Stimulated activated CD8-positive, alpha-beta memory T cell treated with anti-CD3 and anti-CD28 coated beads, Interleukin-4, amount 100 ng/mL, for 1 hour (primary cell): Measurements from ENCODE around the gene SCN5A.

Experiments
- DNase-seq, 2 donors: peaks; one replicate each; pipeline ENCODE4 v3.0.0-alpha.2; 2020; ENCODE audit warnings: low read depth in 2 of 2, low spot score in 1 of 2

SCN5A gene

DNA sequence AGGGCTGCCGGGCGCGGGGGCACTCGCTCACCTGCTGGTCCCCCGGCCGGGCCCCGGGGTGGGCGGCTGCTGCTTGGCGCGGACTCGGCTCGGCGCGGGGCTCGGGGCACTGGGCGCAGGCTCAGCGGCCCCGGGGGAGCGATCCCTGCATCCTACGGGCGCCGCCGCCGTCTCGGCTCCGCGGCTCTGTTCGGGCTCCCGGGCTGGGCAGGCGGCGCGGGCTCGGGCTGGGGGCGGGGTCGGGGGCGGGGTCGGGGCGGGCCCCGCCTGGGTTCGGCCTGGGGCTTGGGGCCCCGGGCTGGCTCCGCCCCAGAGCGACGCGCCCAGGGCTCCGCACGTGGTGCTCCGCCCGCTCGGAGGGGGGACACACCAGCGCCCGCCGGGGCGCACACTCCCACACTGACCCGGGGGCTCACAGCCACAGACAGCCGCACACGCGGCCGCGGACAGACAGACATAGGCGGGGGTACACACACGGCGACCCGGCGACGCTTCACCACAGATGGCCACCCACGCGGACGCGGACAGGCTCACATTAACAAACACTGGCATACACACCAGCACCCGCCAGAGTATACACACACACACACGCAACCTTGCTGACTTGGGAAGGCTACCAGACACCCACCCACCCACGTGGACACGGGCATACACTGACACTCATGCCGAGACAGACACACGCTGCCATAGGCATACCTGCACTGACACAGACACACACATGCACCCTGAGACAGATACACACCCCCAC, at the start of gene SCN5A:
TSS of gene SCN5A (minus strand) at position 188 of the 748 bp plus-strand sequence. CDS start 16,380 bp downstream, outside the sequence.
- DNase-seq = peak in 1 of 2 donors; percentile 11

DNA sequence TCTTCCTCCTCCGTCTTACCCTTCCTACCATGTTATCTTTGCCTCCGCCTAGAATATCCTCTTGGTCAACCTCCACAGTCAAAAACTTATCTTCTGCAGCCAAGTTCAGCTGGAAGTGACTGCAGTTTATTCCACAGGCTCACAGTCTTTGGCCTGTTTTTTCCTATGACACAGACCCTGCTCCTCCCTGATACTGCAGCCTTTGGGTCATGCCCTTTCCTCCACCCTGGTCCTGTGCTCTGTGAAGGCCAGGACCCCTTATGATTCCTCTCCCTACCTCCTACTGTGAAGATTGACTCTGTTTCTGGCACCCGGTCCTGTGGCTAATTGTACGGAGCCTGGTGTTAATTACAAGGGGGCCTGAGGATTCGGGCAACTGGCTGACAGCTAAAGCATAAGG, 49.3 kb upstream of the SCN5A start:
- DNase-seq = no peak

DNA sequence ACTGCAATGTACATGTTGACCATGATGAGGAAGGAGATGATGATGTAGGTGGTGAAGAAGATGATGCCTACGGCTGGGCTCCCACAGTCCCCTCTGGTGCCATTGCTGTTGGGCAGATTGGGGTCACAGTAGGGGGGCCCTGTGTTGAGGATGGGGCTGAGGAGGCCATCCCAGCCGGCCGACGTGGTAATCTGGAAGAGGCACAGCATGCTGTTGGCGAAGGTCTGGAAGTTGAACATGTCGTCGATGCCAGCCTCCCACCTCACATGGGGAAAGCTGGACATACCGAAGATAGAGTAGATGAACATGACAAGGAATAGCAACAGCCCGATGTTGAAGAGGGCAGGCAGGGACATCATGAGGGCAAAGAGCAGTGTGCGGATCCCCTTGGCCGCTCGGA, 48.6 kb upstream of the SCN5A start:
- no peak for DNase-seq

- DNase-seq = no peak
Measured at GRCh38 chr3:38696034-38696433, 46.5 kb upstream of the SCN5A start.

DNA sequence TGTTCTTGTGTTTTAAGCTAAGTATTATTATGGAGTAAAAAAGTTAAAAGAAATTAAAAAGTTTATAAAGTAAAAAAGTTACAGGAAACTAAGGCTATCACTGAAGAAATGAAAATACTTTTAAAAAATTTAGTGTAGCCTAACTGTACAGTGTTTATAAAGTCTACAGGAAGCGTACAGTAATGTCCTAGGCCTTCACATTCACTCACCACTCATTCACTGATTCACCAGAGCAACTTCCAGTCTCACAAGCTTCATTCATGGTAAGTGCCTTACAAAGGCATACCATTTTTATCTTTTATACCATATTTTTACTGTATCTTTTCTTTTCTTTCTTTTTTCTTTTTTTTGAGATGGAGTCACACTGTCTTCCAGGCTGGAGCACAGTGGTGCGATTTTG, 40.7 kb upstream of the SCN5A start:
- DNase-seq = no peak

GRCh38 chr3:38689774-38690173, 40.3 kb upstream of the SCN5A start:
- DNase-seq = no peak

- no peak for DNase-seq
Measured at GRCh38 chr3:38689346-38689745, 39.9 kb upstream of the SCN5A start.

DNA sequence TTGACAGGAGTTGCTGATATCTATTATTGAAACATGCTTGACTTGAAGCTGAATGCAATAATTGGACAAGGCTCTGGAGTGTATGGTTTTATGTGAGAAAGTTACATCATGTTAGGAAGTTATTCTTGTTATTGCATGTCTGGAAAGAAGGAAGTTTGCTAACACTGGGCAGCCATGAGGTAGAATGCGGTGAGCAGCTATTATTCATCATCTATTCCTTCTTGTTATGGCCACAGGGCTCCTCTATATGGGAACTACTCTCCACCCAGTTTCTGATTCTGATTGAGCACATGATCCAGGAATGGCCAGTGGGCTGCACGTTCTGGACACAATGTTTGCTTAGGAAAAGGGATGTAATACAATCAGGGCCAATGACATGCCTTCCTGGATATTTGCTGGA, 37.8 kb upstream of the SCN5A start:
- DNase-seq = no peak

DNA sequence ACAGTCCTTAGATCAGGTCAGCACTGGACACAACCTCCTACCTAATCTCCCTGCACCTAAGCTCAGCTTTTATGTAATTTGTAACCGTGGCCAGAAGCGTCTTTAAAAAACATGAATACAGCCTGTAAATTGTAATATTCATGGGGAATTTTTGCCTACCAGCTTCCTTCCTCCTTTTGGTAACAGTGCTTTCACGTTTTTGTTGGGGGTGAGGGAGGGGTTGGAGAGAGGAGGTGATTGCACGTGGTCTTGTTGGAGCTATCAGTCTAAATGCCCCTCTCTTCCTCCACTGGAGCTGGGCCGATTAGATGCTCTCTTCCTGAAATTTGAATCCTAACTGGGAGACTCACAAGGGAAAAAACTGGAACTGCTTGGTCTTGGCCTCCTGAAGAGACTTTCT, 35.1 kb upstream of the SCN5A start:
- no peak for DNase-seq

- DNase-seq = no peak
Measured at GRCh38 chr3:38669668-38670067, 20.2 kb upstream of the SCN5A start.

DNA sequence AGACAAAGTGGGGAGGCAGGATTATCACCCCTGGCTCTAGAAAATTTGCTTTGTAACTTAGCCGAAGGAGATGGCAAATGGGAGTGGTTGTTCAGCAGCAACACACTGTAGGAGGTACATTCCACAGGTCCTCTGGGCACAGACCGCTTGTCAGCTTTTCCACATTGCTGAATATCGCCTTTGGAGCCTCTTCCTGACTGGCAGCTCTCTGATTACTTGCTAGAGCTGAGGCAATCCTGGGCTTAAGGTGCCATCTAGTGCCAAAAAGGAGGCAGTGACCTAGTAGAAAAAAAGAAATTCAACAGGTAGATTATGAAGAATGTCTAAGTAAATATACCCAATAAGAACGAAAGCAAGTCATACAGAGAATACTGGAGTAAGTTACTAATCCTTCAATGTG, 13.1 kb upstream of the SCN5A start:
- no peak for DNase-seq

- DNase-seq = no peak
Measured at GRCh38 chr3:38658841-38659240, 9.4 kb upstream of the SCN5A start.

DNA sequence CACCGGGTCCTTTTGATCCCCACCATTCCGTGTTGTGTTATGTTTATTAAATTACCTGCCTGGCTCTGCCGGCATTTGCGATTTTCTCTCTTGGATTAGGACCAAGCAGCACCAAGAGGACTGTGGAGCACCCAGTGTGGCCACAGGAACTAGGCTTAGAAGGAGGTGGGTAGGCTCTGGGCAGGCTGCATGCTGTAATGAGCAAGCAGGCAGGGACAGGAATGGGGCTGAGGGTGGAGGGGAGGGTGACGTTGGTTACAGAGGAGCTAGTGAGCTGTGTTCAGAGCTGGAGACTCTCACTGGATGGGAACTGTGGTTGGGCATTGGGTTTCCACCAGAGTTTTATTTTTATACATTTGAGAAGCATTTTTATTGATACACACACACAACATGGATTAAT, 7.9 kb upstream of the SCN5A start:
- no peak for DNase-seq

GRCh38 chr3:38655708-38656300, 6.3 kb upstream of the SCN5A start:
- DNase-seq = no peak

- DNase-seq = no peak
Measured at GRCh38 chr3:38653685-38654537, 4.4 kb upstream of the SCN5A start.

- no peak for DNase-seq
Measured at GRCh38 chr3:38652934-38653333, 3.4 kb upstream of the SCN5A start.

- peak; percentile 32 to 47 for DNase-seq
Measured at GRCh38 chr3:38651153-38651789, 1.8 kb upstream of the SCN5A start.

GRCh38 chr3:38650248-38650951, 913 bp upstream of the SCN5A start:
- no peak for DNase-seq

- DNase-seq = no peak
Measured at GRCh38 chr3:38648659-38649499, 608 bp downstream of the SCN5A start.

- DNase-seq = no peak
Measured at GRCh38 chr3:38648024-38648658, 1.3 kb downstream of the SCN5A start.
